Suppressor macrophage treated with lipopolysaccharide for 1 hour (primary cell): ENCODE data around the gene PBX2.
A peak's percentile ranks its signal among the peaks of the same experiment; 100 is the strongest.
"Not testable (repeated sequence)": the region's sequence is repeated elsewhere in the genome, so short reads cannot be mapped to it uniquely, and the experiment has no call there.

Experiments
- DNase-seq, 3 donors: peaks; one replicate each; pipeline ENCODE4 v3.0.0-alpha.2; 2020 to 2022

Gene PBX2

DNA sequence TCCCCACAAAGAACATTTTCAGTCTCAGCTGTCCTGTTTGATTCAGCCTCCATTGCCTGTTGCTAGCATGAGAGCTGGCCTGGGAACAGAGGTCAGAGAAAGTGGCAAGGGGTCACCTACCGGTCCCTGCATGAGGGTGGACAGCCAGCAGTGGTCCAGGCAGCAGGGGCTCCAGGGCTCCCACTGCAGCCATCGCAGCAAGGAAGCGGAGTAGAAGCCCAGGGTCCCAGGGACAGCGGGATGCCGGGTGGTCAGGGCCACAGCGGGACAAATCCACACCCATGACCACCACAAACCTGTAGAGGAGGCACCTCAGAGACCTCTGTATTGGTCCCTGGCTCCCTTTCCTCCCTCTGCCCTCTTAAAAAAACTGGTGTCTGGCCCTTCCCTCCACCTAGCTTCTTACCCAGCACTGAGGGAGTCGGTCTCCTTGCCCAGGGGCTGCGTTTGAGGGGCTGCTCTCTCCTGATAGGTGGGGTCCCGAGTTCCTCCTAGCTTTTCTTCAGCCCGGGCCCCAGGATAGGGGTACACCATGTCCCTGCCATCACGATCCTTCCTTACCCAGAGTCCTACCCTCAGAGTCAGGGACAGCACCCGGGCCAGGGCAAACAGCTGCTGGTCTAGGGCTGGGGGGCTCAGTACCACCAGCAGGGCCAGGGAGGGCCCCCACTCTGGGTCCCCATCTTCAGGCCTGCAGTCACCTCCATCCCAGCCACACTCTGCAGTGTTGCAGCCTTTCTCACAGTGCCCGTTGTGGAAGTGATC is 10.9 kb upstream of the PBX2 start:
- no peak for DNase-seq

DNA sequence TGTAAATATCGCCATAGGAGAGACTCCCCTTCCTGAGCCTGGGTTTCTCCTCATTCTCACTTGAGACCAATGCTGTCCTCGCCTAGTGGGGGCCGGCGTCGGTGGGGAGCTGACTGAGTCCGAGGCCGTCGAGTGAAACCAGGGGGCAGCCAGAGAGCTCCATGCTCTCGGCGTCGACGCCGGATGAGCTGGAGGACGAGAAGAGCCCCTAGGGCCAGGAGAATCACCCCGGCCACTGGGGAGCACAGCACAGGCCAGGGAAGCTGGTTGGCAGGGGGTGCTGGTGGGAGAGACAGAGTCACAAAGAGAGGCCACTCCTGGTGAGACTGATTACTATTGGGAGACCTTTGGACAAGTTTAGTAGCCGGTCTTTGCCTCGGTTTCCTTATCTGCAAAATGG is 8.9 kb upstream of the PBX2 start:
- DNase-seq, result no peak

DNA sequence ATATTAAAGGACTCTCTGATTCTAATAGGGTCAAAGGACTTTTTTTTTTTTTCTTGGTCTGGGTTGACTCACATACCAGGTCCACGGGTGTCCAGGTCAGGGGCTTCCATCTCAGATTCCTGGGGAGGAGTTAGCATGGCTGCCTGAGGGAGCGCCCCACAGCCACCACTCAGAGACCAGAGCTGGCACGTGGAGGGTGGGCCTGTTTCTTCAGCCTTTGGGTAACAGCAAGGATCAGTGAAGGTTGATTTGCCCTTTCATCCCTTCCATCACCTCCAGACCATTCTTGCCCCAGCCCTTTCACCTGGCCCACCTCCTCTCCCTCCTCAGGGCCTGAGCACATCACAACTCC is 8.3 kb upstream of the PBX2 start:
- DNase-seq, result no peak

- peak; percentile 80 to 85 (median 84) for DNase-seq
Observed at GRCh38 chr6:32196682-32197616, 6.9 kb upstream of the PBX2 start.

DNA sequence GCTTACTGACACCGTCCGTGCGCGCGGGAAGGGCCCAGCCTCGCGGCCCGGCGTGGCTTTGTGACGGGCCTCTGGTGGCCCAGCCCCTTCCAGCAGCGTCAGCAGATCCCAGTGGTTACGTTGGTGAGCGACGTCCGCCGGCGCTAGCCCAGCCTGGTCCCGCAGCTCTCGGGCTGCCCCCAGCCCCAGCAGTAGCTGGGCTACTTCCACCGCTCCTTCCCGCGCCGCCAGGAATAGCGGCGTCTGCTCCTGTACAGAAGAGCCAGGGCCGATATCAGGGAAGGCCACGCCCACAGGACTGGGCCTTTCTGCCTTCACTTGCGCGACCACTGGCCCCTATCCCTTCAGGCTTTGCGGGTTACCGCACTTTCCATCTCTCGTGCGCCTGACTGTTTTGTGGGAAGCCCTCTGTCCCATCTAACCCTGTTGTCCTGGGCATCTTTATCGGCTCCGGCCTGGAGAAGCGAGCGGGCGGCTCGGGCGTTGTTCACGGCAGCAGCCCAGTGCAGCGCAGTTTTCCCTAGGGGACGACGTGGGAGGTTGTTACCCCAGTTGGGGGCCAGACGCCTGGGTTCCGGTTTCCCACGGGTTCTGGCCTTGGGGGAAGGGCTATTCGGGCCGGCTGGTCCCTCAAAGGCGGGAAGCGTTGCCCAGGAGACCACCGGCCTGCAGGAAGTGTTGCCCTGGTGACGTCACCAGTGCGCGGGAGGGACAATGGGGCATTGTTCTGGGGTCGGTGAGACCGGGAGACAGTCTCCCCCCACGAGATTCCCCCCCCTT is 6.1 kb upstream of the PBX2 start:
- peak; percentile 56 to 83 (median 70) for DNase-seq

DNA sequence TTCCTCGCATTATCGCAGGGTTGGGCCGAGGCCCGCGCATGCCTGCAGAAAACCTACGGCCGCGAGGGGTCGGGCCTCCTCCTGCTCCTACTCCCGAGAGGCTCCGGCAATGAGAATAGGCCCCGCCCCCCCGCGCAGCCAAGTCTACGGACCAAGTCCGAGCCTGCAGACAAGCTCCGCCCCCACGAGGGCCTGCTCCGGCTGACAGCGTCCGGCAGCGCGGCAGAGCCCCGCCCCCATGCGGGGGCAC is 5.6 kb upstream of the PBX2 start:
- peak; percentile 100 for DNase-seq

DNA sequence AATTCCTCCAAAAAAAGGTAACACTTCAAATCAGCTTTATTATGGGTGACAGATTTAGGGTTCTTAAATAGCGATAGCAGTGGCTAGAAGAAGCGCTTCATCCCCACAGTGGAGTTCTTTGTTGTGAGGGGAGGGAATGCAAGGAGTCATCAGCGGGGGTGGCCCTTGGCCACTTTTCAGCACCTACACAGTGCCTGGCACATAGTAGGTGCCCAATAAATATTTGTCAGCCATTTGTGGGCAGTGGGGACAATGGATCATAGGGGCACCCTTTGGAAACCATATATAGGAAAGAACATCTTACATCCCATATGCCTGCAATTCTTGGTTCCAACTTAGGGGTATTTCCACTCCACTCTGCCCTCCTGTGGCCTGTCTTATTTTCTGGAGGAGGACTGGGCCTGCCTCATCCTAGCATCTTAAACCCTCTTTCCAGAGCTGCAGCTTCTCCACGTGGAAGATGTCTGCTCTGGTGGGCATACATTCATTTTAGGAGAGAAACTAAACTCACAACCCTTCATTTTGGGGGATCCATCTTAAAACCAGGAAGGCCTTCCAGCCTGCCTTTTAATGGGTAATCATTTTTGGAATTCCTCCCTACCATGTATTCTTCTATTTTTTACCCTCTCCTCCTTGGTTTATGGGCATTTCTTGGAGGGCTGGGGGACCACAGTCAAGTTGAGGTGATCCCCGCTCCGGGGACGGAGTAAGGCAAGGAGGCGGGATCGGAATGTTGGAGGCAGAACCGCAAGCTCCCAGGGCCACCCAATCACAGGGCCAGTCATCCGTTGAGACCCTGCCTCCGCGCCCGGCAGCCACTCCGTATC is 5.0 kb upstream of the PBX2 start:
- DNase-seq, result peak; percentile 69 to 71 (median 70)

DNA sequence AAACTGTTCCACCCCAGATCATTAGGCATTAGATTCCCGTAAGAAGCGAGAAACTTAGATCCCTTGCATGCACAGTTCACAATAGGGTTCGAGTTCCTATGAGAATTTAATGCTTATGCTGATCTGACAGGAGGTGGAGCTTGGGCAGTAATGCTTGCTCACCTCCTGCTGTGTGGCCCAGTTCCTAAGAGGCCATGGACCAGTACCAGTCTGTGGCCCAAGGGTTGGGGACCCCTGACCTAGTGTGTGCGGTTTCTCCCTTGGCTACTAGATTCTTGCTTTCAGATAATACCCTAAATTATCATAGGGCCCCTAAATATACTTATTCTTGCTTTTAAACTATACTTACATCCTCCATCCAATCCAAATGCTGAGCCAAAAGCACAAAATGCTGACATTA is 4.4 kb upstream of the PBX2 start:
- no peak for DNase-seq

GRCh38 chr6:32193096-32193495 is 3.1 kb upstream of the PBX2 start:
- not testable (repeated sequence) for DNase-seq

GRCh38 chr6:32192608-32193039 is 2.6 kb upstream of the PBX2 start, which contains the start of gene GPSM3:
GPSM3 (minus strand) TSS chr6:32192643; CDS start chr6:32192513, 130 bp downstream.
- peak; percentile 62 to 84 (median 68) for DNase-seq

GRCh38 chr6:32191696-32192607 is 1.9 kb upstream of the PBX2 start:
- peak; percentile 68 to 85 (median 75) for DNase-seq

DNA sequence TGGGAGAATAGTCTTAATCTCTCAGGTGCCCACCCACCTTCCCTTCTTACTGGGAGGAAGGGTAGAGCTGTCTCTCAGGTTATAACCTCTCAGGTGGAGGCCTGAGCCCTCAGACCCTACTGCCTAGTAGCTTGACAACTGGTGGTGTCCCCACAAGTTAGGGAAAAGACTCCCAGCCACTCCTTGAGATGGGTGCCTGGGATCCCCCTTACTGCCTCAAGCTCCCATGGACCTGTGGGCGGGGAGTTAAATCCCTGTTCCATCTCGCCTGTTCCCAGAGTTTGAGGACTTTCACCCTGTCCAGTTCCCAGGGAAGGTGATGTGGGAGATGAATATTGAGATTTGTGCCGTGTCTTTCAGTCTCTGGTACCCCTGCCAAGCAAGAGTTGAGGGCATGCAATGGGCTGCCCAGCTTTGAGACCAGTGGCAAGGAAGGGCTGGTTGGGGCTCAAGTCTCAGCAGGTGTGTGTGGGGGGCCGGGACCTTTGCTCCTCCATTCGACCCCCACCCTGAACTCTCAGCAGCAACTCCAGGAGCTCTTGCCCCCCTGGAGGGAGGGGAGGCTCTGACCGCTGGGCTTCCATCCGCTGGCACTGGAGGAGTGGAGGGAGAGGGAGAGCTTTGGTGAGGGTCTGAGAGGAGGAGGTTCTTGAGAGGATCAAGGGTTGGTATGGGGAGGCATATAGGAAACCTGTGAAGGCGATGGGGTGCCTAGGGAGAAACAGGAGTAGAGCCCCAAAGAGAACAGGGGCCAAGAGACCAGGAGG is 1.1 kb upstream of the PBX2 start:
- peak in 2 of 3 donors; percentile 50 to 70 for DNase-seq

- DNase-seq, result no peak
Observed at GRCh38 chr6:32189742-32190053, 304 bp downstream of the PBX2 start.

DNA sequence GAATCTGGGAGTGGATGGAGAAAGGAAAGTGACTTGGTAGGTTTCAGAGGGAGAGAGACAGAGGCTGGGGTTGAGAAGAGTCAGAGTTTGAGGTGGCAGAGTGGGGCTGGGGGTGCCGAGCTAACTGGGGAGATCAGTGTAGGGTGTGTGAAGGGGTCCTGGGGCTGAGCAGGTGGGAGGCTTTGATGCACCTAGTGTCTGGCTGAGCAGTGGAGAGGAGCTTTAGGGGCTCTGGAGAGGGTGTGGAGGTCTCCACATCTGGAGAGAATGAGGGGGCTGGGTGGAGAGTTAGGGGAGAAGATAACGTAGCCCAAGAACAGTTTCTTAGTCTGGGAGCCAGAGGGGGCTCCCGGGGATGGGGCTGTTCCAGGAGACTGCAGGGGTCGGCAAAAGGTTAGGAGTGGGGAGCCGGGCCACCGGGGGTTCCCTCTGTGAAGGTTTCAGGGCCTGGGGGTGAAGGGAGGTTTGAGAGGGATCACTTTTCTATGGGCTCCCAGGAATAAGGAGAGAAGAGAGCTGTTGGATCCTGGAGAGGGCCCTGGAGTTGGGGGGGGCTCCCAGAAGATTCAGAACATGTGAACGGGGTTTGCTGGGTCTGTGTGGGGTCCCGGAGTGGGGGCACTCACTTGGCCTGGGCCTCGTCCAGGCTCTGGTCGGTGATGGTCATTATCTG is 797 bp downstream of the PBX2 start:
- no peak for DNase-seq

DNA sequence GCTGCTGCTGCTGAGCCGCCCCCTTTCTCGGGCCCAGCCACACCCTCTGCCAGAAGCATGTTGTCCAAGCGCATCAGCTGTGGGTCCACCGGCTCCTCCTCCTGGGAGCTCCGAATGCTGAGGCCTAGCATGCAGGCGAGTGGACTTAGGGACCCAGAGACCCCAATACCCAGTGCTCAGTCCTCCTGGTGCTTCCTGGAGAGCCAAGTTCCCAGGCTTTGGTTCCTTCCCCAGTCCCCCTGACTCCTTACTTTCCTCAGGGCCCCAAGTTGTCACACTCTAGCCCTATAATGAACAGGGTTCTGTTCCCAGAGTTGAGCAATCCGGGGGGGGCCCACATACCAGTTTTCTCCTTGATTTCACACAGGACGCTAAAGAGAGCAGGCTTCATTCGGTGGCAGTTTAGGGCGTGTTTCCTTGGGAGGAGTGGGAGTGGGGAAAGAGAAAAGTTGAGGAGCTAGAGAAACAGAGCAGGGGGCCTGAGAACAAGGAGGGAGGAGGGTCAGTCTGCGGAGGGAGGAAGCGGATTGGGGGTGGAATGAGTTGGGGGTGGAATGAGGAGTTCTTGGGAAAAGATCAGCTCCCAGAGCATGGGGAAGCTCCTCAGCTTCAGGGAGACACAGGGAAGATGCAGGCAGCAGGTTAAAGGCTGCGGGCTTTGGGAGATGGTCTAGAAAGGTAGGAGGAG is 1.5 kb downstream of the PBX2 start:
- peak in 1 of 3 donors; percentile 47 for DNase-seq

GRCh38 chr6:32187725-32188380 is 2.1 kb downstream of the PBX2 start:
- DNase-seq, result not testable (repeated sequence)

DNA sequence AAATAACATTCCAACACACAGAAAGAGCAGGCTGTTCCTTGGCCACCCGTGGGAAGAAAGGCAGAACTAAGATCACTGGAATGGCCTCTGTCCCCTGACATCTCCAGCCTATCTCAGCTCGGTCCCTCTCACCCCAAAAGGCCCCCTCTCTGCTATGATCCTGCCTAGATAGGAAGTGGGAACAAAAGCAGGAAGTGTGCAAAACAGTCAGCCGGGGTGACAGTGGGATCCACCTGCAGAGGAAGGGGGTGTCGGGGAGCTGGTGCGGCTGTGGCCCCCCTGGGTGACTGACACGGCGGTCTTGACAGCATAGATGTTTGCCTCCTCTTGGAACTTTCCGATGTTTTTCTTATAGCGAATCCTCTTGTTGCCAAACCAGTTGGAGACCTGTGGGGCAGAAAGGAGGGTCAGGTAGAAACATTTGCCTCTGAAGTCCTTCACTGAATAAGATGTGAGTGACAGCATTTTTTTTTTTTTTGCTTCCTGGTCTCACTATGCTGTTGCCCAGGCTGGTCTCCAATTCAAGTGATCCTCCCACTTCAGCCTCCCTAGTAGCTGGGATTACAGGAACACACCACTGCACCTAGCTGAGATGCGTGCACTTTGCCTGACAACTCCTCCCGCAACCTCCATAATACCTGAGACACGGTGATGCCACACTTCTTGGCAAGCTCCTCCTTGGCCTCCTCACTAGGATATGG is 2.8 kb downstream of the PBX2 start:
- no peak for DNase-seq

DNA sequence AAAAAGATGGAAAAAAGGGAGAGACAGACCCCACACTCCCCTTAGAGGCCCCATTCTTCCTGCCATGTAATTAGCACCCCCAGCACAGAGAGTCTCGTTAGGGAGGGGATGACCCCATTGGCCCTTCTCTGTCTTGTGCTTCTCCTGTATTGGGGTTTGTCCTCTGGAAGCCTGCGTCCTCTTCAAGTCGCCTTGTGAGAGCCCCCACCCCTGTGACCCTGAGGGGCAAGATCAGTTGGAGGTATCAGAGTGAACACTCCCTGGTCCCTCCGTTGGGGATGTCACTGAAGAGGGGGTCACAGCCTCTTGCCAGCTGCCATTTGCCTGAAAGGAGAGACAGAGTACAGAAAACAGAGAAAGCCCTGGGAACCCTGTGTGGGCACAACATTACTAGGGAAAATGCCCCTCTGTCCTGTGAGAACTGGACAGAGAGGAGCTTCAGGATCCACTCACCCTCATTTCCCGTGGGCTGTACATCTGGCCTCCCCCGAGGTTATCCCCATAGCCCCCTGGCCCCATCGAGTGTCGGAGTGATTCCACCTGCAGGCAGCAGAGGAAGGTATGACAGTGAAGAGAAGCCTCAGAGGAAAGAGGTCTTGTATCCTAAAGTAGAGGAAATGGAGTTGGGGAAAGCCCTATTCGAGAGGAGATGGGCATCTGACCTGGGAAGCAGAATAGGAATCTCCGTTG is 3.7 kb downstream of the PBX2 start:
- DNase-seq, result not testable (repeated sequence)
